ENCODE results near the gene LAP3.
A peak's percentile ranks its signal among the peaks of the same experiment; 100 is the strongest.

Gene LAP3

GRCh38 chr4:17619416-17620105, 42.6 kb downstream of the LAP3 start:
- no peak for DNase-seq (ENCODE audit: low read depth in 3 of 3)

DNA sequence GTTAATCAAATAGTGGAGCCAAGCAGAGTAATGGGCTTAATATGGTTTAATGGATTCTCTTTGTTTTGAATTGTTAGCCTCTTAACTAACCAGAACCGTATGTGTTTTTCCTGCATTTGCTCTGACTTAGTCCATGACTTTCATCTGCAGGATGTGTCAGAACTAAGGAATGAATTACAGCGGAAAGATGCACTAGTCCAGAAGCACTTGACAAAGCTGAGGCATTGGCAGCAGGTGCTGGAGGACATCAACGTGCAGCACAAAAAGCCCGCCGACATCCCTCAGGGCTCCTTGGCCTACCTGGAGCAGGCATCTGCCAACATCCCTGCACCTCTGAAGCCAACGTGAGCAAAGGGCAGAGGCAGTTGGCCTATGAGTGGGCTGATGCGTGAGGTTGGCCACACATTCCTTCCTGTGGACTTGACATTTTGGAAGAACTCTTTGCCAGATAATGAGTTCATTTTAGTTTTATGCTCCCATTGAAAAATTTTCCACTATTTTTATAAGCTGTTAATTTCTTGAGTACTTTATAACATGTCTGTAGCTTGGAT, 46.5 kb downstream of the LAP3 start:
- no peak for DNase-seq (ENCODE audit: low read depth in 3 of 3)

GRCh38 chr4:17624821-17625220, 47.8 kb downstream of the LAP3 start:
- no peak for DNase-seq (ENCODE audit: low read depth in 3 of 3)

DNA sequence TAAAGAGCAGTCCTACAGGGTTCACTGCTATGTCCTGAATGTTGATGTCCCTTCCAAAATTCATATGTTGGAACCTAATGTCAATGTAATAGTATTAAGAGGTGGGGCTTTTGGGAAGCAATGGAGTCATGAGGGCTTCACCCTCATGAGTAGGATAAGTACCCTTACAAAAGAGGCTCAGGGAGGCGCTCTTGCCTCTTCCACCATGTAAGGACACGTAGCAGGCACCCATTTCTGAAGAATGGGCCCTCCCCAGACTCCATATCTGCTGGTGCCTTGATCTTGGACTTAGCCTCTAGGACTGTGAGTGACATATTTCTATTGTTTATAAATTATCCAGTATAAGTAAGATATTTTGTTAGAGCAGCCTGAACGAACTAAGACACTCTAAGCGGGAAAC, 53.2 kb downstream of the LAP3 start:
- no peak for DNase-seq (ENCODE audit: low read depth in 3 of 3)

GRCh38 chr4:17633600-17633999, 56.6 kb downstream of the LAP3 start:
- no peak for DNase-seq (ENCODE audit: low read depth in 3 of 3)

GRCh38 chr4:17635056-17635455, 58.1 kb downstream of the LAP3 start:
- DNase-seq (ENCODE audit: low read depth in 3 of 3) = no peak

DNA sequence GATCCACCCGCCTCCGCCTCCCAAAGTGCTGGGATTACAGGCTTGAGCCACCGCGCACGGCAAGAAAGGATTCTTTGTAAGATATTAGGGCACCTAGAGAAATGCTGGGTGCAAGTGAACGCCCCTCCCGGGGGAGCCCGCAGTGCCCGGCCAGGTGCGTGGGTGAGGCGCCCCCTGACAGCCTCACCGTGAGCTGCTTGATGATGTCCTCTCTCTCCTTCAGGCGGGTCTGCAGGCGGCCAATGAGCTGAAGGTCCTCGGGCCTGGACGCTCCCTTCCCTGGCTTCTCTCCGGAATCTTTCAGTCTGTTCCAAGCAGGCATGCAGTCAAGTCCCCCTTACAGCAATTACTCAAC, 59.3 kb downstream of the LAP3 start:
- no peak for DNase-seq (ENCODE audit: low read depth in 3 of 3)

DNA sequence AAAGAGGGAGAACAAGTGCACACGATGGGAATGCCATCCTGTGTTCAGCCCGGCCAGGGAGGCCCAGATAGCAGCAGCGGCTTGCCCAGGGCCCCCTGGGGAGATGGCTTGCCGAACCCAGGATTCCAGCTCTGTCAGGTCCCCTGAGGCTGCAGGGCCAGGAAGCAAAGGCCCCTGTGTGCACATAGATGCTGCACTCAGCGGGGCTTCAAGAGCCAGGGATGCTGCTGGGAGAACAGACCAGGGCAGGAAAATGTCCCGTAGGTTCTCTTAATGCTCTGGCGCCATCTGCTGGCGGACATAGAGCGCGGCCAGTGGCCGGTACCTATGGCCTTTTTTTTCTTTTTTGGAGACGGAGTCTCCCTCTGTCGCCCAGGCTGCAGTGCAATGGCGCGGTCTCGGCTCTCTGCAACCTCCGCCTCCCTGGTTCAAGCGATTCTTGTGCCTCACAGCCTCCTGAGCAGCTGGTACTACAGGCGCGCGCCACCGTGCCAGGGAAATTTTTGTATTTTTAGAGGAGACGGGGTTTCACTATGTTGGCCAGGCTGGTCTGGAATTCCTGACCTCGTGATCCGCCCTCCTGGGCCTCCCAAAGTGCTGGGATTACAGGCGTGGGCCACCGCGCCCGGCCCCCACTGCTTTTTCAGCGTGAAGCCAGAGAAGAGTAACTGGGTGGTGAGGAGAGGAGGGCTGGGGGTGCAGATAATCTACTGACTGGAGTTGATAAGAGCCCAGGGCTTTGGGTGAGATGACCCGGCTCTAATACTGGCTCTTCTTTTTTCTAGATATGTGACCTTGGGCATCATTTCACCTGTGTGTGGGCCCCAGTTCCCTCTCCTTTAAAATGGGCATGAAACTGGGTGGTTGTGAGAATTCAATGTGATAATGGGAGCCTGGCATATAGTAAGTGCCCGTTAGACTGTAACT, 60.0 kb downstream of the LAP3 start:
- peak; percentile 38 to 65 (median 50) for DNase-seq (ENCODE audit: low read depth in 3 of 3)

- DNase-seq (ENCODE audit: low read depth in 3 of 3) = no peak
Observed at GRCh38 chr4:17639136-17639535, 62.1 kb downstream of the LAP3 start.

- DNase-seq (ENCODE audit: low read depth in 3 of 3) = no peak
Observed at GRCh38 chr4:17642398-17642783, 65.4 kb downstream of the LAP3 start.

DNA sequence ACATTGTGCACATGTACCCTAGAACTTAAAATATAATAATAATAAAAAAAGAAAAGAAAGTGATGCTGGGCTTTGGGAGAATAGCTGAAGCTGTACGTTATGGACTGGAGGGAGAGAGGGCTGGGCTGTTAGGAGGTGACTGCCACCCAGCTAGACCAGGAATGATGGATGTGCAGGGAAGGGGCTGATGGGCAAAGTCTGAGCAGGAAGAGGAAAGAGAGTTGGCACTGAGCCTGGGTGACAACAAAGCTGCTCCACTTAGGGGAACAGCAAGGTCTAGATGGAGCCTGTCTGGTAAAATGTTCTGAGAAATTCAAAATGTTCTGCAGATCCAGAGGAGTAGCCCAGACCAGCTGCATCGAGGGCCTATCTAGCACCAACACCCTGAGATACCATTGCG, 69.7 kb downstream of the LAP3 start:
- DNase-seq (ENCODE audit: low read depth in 3 of 3) = no peak

- DNase-seq (ENCODE audit: low read depth in 3 of 3) = no peak
Observed at GRCh38 chr4:17647176-17647806, 70.3 kb downstream of the LAP3 start.

- DNase-seq (ENCODE audit: low read depth in 3 of 3) = no peak
Observed at GRCh38 chr4:17647927-17648326, 70.9 kb downstream of the LAP3 start.

DNA sequence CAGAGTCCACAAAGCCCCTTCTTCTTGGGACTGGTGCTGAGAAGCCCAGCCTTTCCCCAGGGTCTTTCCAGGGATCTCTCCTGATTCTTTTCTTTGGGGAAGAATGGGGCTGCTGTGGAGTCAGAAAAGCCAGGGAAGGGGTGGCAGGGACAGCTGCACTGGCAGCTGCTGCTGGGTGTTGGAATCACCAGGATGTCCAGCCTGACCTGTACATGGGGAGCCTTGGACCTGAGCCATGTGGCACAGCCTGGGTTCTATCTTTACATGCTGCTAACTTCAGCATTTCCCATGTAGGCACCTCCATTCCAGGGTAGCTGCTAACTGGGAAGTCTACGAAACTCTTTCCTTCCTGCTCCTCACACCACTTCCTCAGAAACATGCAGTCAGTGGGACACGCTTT, 73.4 kb downstream of the LAP3 start:
- no peak for DNase-seq (ENCODE audit: low read depth in 3 of 3)

GRCh38 chr4:17654701-17655100, 77.7 kb downstream of the LAP3 start:
- DNase-seq (ENCODE audit: low read depth in 3 of 3) = no peak

DNA sequence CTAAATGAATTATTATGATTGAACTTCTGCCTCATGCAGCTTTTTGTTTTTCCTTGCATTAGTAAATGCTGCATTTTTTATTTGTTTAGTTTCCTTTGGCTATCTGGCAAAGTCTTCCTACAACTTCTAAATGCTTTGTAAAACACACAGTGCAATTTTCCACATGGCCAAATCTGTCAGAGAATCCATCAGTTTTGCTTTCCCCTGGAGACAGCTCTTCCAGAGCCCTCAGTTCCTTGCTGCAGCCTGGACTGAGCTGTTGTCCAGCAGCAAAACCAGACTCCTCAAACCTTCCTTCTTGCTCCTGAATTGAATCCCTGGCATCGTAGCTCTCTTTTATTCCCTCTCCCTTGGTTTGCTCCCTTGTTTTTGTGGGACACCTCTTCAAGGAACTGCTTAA, 80.1 kb downstream of the LAP3 start:
- no peak for DNase-seq (ENCODE audit: low read depth in 3 of 3)
